Neuronal stem cell (in vitro differentiated cells): ENCODE data around the gene LCT.
"Not testable (repeated sequence)": the region's sequence is repeated elsewhere in the genome, so short reads cannot be mapped to it uniquely, and the experiment has no call there.

Experiments used
- DNase-seq: peaks from one replicate; pipeline ENCODE4 v3.0.0-alpha.2; 2013; ENCODE audit warnings: low spot score
- H2AFZ ChIP-seq: one replicate; pipeline ENCODE4 v1.6.1; 2013; ENCODE audit warnings: mild to moderate bottlenecking, low read length, inconsistent platforms
- H2AK5ac ChIP-seq: 2 replicates; pipeline ENCODE4 v1.6.1; 2013; ENCODE audit warnings: low read depth, mild to moderate bottlenecking, inconsistent platforms, low read length, moderate library complexity, mixed read lengths
- H2BK120ac ChIP-seq: 2 replicates; pipeline ENCODE4 v1.6.1; 2013; ENCODE audit warnings: low read depth, mild to moderate bottlenecking, inconsistent platforms, low read length, moderate library complexity, mixed read lengths
- H2BK12ac ChIP-seq: one replicate; pipeline ENCODE4 v1.6.1; 2013; ENCODE audit warnings: low read length, inconsistent platforms
- H2BK15ac ChIP-seq: 2 replicates; pipeline ENCODE4 v1.6.1; 2013; ENCODE audit warnings: mild to moderate bottlenecking, low read length, inconsistent platforms, mixed read lengths
- H2BK5ac ChIP-seq: one replicate; pipeline ENCODE4 v1.6.1; 2013; ENCODE audit warnings: inconsistent platforms, mild to moderate bottlenecking, low read length, moderate library complexity
- H3K14ac ChIP-seq: one replicate; pipeline ENCODE4 v1.6.1; 2013; ENCODE audit warnings: low read length, inconsistent platforms
- H3K18ac ChIP-seq: 2 replicates; pipeline ENCODE4 v1.6.1; 2013; ENCODE audit warnings: low read length, inconsistent platforms
- H3K23ac ChIP-seq: 2 replicates; pipeline ENCODE4 v1.6.1; 2013; ENCODE audit warnings: low read depth, mild to moderate bottlenecking, mixed read lengths, low read length, inconsistent platforms; ENCODE audit not compliant: poor library complexity
- H3K27ac ChIP-seq: replicated peaks from 3 replicates; pipeline ENCODE4 v1.5.1; 2013; ENCODE audit warnings: low read length, inconsistent platforms
- H3K27me3 ChIP-seq, 3 experiments: 2 replicates each; pipeline ENCODE4 v1.6.1; 2013; ENCODE audit warnings: low read length in 3 of 3, mild to moderate bottlenecking in 2 of 3, inconsistent platforms in 1 of 3, low read depth in 1 of 3, mixed read lengths in 1 of 3, moderate library complexity in 1 of 3; ENCODE audit not compliant: control insufficient read depth in 3 of 3, insufficient read depth in 3 of 3
- H3K36me3 ChIP-seq, 2 donors: replicated peaks in 1 of 2; 2 replicates each; pipeline ENCODE4 v1.6.1; 2013; ENCODE audit warnings: low read length in 2 of 2; ENCODE audit not compliant: control insufficient read depth in 2 of 2, insufficient read depth in 2 of 2
- H3K4ac ChIP-seq: 2 replicates; pipeline ENCODE4 v1.6.1; 2013; ENCODE audit warnings: inconsistent platforms, mild to moderate bottlenecking, low read length, moderate library complexity
- H3K4me1 ChIP-seq, 2 donors: 1 replicate in 1 of 2; 2 replicates in 1 of 2; pipeline ENCODE4 v1.6.1; 2013; ENCODE audit warnings: low read length in 2 of 2, low read depth in 1 of 2; ENCODE audit not compliant: control insufficient read depth in 2 of 2, insufficient read depth in 1 of 2
- H3K4me2 ChIP-seq: one replicate; pipeline ENCODE4 v1.6.1; 2013; ENCODE audit warnings: mild to moderate bottlenecking, low read length, inconsistent platforms; ENCODE audit not compliant: insufficient read depth, poor library complexity, severe bottlenecking
- H3K4me3 ChIP-seq, 2 donors: 2 replicates each; pipeline ENCODE4 v1.5.1; 2013; ENCODE audit warnings: low read length in 2 of 2, mild to moderate bottlenecking in 2 of 2, inconsistent platforms in 1 of 2, moderate library complexity in 1 of 2
- H3K79me1 ChIP-seq: one replicate; pipeline ENCODE4 v1.6.1; 2013; ENCODE audit warnings: low read depth, mild to moderate bottlenecking, inconsistent platforms, low read length, moderate library complexity
- H3K9ac ChIP-seq: one replicate; pipeline ENCODE4 v1.6.1; 2013; ENCODE audit warnings: mild to moderate bottlenecking, low read depth, low read length, inconsistent platforms; ENCODE audit not compliant: poor library complexity
- H3K9me3 ChIP-seq, 2 donors: replicated peaks in 1 of 2; 2 replicates each; pipeline versions ENCODE3 to v1.6.1; 2013; ENCODE audit warnings: low read length in 2 of 2, mild to moderate bottlenecking in 2 of 2, inconsistent platforms in 1 of 2, low read depth in 1 of 2, mixed read lengths in 1 of 2, moderate library complexity in 1 of 2; ENCODE audit not compliant: control insufficient read depth in 2 of 2, insufficient read depth in 1 of 2
- H4K8ac ChIP-seq: one replicate; pipeline ENCODE4 v1.6.1; 2013; ENCODE audit warnings: low read depth, mild to moderate bottlenecking, inconsistent platforms, low read length, moderate library complexity
- H4K91ac ChIP-seq: one replicate; pipeline ENCODE4 v1.6.1; 2013; ENCODE audit warnings: low read length, low read depth, mild to moderate bottlenecking, inconsistent platforms; ENCODE audit not compliant: poor library complexity
- WGBS, 2 donors: extraction: QIAGEN DNeasy Blood & Tissue Kit; methylation state at CpG; one replicate each; pipeline ENCODE4 v1.1.7; 2013; ENCODE audit warnings: missing lambda C conversion rate in 2 of 2, mixed read lengths in 1 of 2; ENCODE audit not compliant: insufficient read length in 2 of 2, insufficient replicate concordance in 1 of 2; ENCODE audit errors: extremely low coverage in 2 of 2; 5-methylcytosine and 5-hydroxymethylcytosine counted together

Gene LCT

DNA sequence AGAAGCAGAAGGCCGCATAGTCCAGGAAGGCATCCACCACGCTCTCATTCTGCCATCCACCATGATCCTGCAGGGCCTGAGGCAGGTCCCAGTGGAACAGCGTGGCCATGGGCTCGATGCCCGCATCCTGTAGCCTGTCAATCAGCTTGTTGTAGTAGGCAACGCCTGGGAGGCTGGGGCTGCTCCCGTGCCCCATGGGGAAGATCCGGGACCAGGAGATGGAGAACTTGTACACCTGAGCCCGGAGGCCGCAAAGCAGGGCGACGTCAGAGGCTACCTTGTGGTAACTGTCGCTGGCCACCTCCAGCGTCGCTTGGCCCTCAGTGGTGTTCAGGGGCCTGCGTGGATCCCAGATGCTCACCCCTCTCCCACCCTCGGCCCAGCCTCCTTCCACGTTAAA lies 19.5 kb downstream of the LCT start:
- no peak overlapping the region for H3K4ac ChIP-seq
- H3K27ac ChIP-seq = no peak overlapping the region
- H2AFZ ChIP-seq = peak overlapping the region; percentile 62
- H3K27me3 ChIP-seq = no peaks in the 10 kb centered on the region
- no peaks in the 10 kb centered on the region for H3K79me1 ChIP-seq
- H3K9me3 ChIP-seq = no peaks in the 10 kb centered on the region
- H3K14ac ChIP-seq = peak overlapping the region; percentile 56
- H3K4me1 ChIP-seq = no peaks in the 10 kb centered on the region
- no peak overlapping the region for H2BK120ac ChIP-seq
- H3K18ac ChIP-seq = peak overlapping the region; percentile 79
- no peak overlapping the region for H3K9ac ChIP-seq
- no peak for DNase-seq
- H2AK5ac ChIP-seq = no peak overlapping the region
- no peak overlapping the region for H2BK15ac ChIP-seq
- peak overlapping the region in 1 of 2 donors; percentile 19 for H3K4me3 ChIP-seq
- no CpG with 5 or more reads among the region's 18 CpGs for WGBS, 2 donors
- no peak overlapping the region for H3K23ac ChIP-seq
- no peak overlapping the region for H2BK5ac ChIP-seq
- no peak overlapping the region for H3K4me2 ChIP-seq
- H4K8ac ChIP-seq = no peak overlapping the region
- H4K91ac ChIP-seq = no peak overlapping the region
- no peak overlapping the region for H2BK12ac ChIP-seq
- no peaks in the 10 kb centered on the region for H3K36me3 ChIP-seq

GRCh38 chr2:135815269-135815668 lies 21.7 kb downstream of the LCT start:
- H4K91ac ChIP-seq = no peak overlapping the region

DNA sequence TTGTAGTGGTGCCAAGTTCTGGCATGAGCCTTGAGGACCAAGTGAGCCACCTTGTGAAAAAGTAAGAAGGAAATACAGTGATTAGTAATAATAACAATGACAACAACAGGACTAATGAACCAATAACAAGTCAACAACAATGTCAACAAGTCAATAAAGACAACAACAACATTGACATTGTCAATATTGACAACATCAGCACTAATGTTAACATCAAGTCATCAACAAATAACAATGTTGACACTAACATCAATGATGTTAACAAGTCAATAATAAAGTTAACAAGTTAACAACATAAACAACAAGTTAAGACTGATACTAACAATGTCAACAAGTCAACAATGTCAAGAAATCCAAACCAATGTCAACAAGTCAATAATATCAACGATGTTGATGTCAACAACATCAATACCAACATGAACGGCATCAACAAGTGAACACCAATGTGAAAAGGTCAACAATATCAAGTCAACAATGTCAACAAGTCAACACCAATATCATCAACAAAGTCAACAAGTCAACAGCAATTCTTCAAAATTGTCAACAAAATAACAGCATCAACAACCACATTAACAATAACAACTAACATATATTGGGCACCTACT lies 24.0 kb downstream of the LCT start:
- Histone ChIP-seq H3K79me1 (no peaks in the 10 kb centered on the region), H3K36me3 (no peaks in the 10 kb centered on the region), H3K4me1 (no peaks in the 10 kb centered on the region), H3K27me3 (no peaks in the 10 kb centered on the region), H3K4me3 (no peak overlapping the region), H3K4ac (no peak overlapping the region), H3K9me3 (no peaks in the 10 kb centered on the region), H2BK12ac (no peak overlapping the region), H4K8ac (no peak overlapping the region), H2BK15ac (no peak overlapping the region), H3K14ac (no peak overlapping the region), H2BK120ac (no peak overlapping the region), H2AK5ac (no peak overlapping the region), H3K9ac (no peak overlapping the region), H2AFZ (no peak overlapping the region), H3K27ac (no peak overlapping the region), H3K18ac (no peak overlapping the region), H3K23ac (no peak overlapping the region), H4K91ac (no peak overlapping the region), H2BK5ac (no peak overlapping the region), H3K4me2 (no peak overlapping the region)
- DNase-seq = no peak
- no CpG with 5 or more reads among the region's 2 CpGs for WGBS, 2 donors

More at GRCh38 chr2:135815269-135815668, 21.7 kb downstream of the LCT start:
- Histone ChIP-seq H3K4me2 (no peak overlapping the region), H3K79me1 (no peaks in the 10 kb centered on the region), H2BK5ac (no peak overlapping the region), H2BK15ac (no peak overlapping the region), H3K36me3 (no peaks in the 10 kb centered on the region), H3K27ac (no peak overlapping the region), H3K4ac (no peak overlapping the region), H2BK12ac (no peak overlapping the region), H2AFZ (no peak overlapping the region), H3K27me3 (no peaks in the 10 kb centered on the region), H4K8ac (no peak overlapping the region), H3K4me1 (no peaks in the 10 kb centered on the region), H2AK5ac (no peak overlapping the region), H3K23ac (no peak overlapping the region), H3K9ac (no peak overlapping the region), H3K4me3 (no peak overlapping the region), H3K14ac (no peak overlapping the region), H3K18ac (no peak overlapping the region), H3K9me3 (no peaks in the 10 kb centered on the region), H2BK120ac (no peak overlapping the region)
- no peak for DNase-seq
- no CpG with 5 or more reads among the region's 3 CpGs for WGBS, 2 donors

DNA sequence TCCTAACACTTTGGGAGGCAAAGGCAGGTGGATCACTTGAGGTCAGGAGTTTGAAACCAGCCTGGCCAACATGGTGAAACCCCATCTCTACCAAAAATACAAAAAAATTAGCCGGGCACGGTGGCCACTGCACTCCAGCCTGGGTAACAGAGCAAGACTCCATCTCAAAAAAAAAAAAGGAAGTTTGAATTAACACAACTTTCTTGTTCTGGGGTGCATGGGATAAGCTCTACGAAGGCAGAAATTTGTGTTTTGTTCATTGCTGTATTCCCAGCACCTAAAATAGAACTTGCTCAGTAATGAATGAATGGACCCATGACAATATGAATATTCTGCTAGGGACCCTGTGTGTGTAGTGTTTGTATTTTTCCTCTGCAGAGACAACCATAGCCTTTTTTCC lies 29.1 kb downstream of the LCT start:
- not testable (repeated sequence) for H3K23ac ChIP-seq, H3K9me3 ChIP-seq, H2BK15ac ChIP-seq, H4K8ac ChIP-seq, H4K91ac ChIP-seq, H3K14ac ChIP-seq, H2BK12ac ChIP-seq, H3K36me3 ChIP-seq, H3K4ac ChIP-seq, H2AK5ac ChIP-seq, H2AFZ ChIP-seq, H2BK5ac ChIP-seq, H3K18ac ChIP-seq, H3K9ac ChIP-seq, H3K79me1 ChIP-seq, H3K4me2 ChIP-seq, H2BK120ac ChIP-seq, H3K27ac ChIP-seq, H3K4me3 ChIP-seq, DNase-seq, H3K4me1 ChIP-seq, H3K27me3 ChIP-seq
- WGBS, 2 donors = no CpG with 5 or more reads among the region's 3 CpGs
